ENCODE results near the gene ARHGAP22. TPM values are rescaled to one million over a fixed set of nuclear protein-coding genes. Genes with fewer than 3 reads are reported as not detected.

Gene ARHGAP22
- polyA plus RNA-seq, 1 donor from 2014 or later, result 0.15 TPM

GRCh38 chr10:48542471-48543181, 62.2 kb downstream of the ARHGAP22 start:
- no peak for TF ChIP-seq POLR2AphosphoS5 (IDR thresholded peaks at IDR 0.05)
- no peak for TF ChIP-seq TAF1 (IDR thresholded peaks at IDR 0.05; ENCODE audit: low read depth)
- no peak for TF ChIP-seq MXI1 (conservative IDR thresholded peaks at IDR 0.05; ENCODE audit: poor library complexity, severe bottlenecking)
- no peak for TF ChIP-seq CTCF (IDR thresholded peaks at IDR 0.05; ENCODE audit: poor library complexity, severe bottlenecking)
- no peak for TF ChIP-seq EZH2 (IDR thresholded peaks at IDR 0.05; ENCODE audit: borderline replicate concordance, insufficient read depth, low read length, poor library complexity, severe bottlenecking)
- TF ChIP-seq REST (IDR thresholded peaks at IDR 0.05; ENCODE audit: borderline replicate concordance), result no peak
- TF ChIP-seq EP300 (conservative IDR thresholded peaks at IDR 0.05; ENCODE audit: poor library complexity, severe bottlenecking), result no peak
- TF ChIP-seq SMC3 (conservative IDR thresholded peaks at IDR 0.05; ENCODE audit: poor library complexity), result no peak
- Histone ChIP-seq H3K4me2 (ENCODE audit: low read length) (no peak overlapping the region), H3K36me3 (ENCODE audit: insufficient read depth, low read length) (no peaks in the 10 kb centered on the region), H3K27ac (ENCODE audit: low read length) (no peak overlapping the region), H4K20me1 (ENCODE audit: insufficient read depth) (no peaks in the 10 kb centered on the region), H3K4me3 (ENCODE audit: low read length) (no peak overlapping the region), H3K9me3 (ENCODE audit: low read length) (no peaks in the 10 kb centered on the region), H3F3A (ENCODE audit: insufficient read depth, low read length, poor library complexity, severe bottlenecking) (no peaks in the 10 kb centered on the region), H2AFZ (ENCODE audit: low read depth, low read length) (no peak overlapping the region), H3K9ac (ENCODE audit: low read length) (no peak overlapping the region), H3K27me3 (ENCODE audit: insufficient read depth, low read depth, low read length) (no peaks in the 10 kb centered on the region), H3K79me2 (replicated peaks; ENCODE audit: insufficient read depth, low read length) (no peaks in the 10 kb centered on the region), H3K9me2 (ENCODE audit: insufficient read depth, low read length) (no peaks in the 10 kb centered on the region)

DNA sequence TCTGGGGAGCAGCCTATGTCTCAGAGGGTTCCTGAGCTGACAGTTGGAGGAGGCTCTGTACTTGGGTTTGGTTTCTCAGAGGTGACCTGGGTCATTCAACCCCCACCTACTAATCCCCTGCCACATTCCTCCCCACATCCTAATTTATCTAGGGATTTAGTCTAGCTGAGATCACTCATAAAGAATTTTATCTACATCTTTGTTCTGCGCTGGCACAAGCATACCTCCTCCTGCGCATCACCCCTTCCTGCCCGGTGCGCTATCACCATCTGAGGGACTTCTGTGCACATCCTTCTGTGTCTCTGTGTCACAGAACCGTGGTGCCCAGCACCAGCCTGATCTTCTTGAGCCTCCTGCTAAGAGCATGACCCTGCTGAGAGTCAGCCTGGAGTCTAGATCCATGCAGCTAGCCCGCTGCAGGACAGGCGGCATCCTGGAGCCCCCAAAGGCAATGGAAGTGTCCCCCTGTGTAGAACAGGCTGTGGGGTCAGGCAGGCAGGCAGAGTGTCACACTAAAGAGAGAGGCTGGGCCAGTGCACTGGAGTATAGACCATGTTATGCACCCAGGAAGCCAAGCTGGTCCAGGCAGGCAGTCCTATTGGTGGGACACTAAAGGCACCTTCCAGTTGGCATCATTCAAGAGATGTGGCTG, 63.6 kb downstream of the ARHGAP22 start:
- no peak overlapping the region for H2AFZ ChIP-seq (ENCODE audit: low read depth, low read length)
- H3K27me3 ChIP-seq (ENCODE audit: insufficient read depth, low read depth, low read length), result no peaks in the 10 kb centered on the region
- no peaks in the 10 kb centered on the region for H3K9me2 ChIP-seq (ENCODE audit: insufficient read depth, low read length)
- H4K20me1 ChIP-seq (ENCODE audit: insufficient read depth), result no peaks in the 10 kb centered on the region
- H3F3A ChIP-seq (ENCODE audit: insufficient read depth, low read length, poor library complexity, severe bottlenecking), result no peaks in the 10 kb centered on the region
- TF ChIP-seq CTCF (IDR thresholded peaks at IDR 0.05; ENCODE audit: poor library complexity, severe bottlenecking) (no peak), POLR2AphosphoS5 (IDR thresholded peaks at IDR 0.05) (no peak), SMC3 (conservative IDR thresholded peaks at IDR 0.05; ENCODE audit: poor library complexity) (no peak), RAD21 (conservative IDR thresholded peaks at IDR 0.05) (no peak), REST (IDR thresholded peaks at IDR 0.05; ENCODE audit: borderline replicate concordance) (no peak), MXI1 (conservative IDR thresholded peaks at IDR 0.05; ENCODE audit: poor library complexity, severe bottlenecking) (no peak), TAF1 (IDR thresholded peaks at IDR 0.05; ENCODE audit: low read depth) (no peak), EZH2 (IDR thresholded peaks at IDR 0.05; ENCODE audit: borderline replicate concordance, insufficient read depth, low read length, poor library complexity, severe bottlenecking) (no peak), EP300 (conservative IDR thresholded peaks at IDR 0.05; ENCODE audit: poor library complexity, severe bottlenecking) (no peak)
- H3K79me2 ChIP-seq (replicated peaks; ENCODE audit: insufficient read depth, low read length), result no peaks in the 10 kb centered on the region
- no peaks in the 10 kb centered on the region for H3K9me3 ChIP-seq (ENCODE audit: low read length)
- no peak overlapping the region for H3K27ac ChIP-seq (ENCODE audit: low read length)
- H3K9ac ChIP-seq (ENCODE audit: low read length), result no peak overlapping the region
- H3K4me3 ChIP-seq (ENCODE audit: low read length), result no peak overlapping the region
- H3K4me2 ChIP-seq (ENCODE audit: low read length), result no peak overlapping the region
- no peaks in the 10 kb centered on the region for H3K36me3 ChIP-seq (ENCODE audit: insufficient read depth, low read length)

All from neural cell (in vitro differentiated cells).